SK-N-SH (cell line): ENCODE measurements around the gene ASB3. TPM values are rescaled to one million over a fixed set of nuclear protein-coding genes. Genes with fewer than 3 reads are reported as not detected.

Experiments used
- CTCF ChIA-PET: fragments of 300-600, 350-600 bp; formaldehyde crosslinking; extraction: SDS; loops from one replicate; lab custom pipeline; 2021; lab: Yijun Ruan, JAX
- POLR2A ChIA-PET: fragments of 350-600 bp; sonication (Branson Sonifier 250); formaldehyde crosslinking; extraction: SDS; loops from one replicate; lab custom pipeline; 2020; ENCODE audit warnings: antibody characterized with exemption, inconsistent platforms; lab: Yijun Ruan, JAX
- DNase-seq: peaks from one replicate; pipeline ENCODE4 v3.0.0; 2012
- H2AFZ ChIP-seq: fragments of 200-600 bp; sonication (generic); 2 replicates; pipeline ENCODE4 v1.8.1; 2016; ENCODE audit warnings: antibody characterized with exemption, mild to moderate bottlenecking, low read depth
- H3F3A ChIP-seq: fragments of 200-600 bp; sonication (generic); replicated peaks from 2 replicates; pipeline ENCODE3; 2016; ENCODE audit warnings: antibody characterized with exemption, mild to moderate bottlenecking; ENCODE audit not compliant: insufficient read depth
- H3K27ac ChIP-seq, 2 experiments: fragments of 200-500 bp in 1 of 2; fragments of 200-600 bp in 1 of 2; sonication (Bioruptor generic) in 1 of 2; sonication (generic), shearing (Covaris generic) in 1 of 2; 2 replicates each; pipeline versions ENCODE4 v1.5.1 to v1.6.1; 2014 to 2016; ENCODE audit warnings: low read depth in 2 of 2, inconsistent platforms in 1 of 2, low read length in 1 of 2, mild to moderate bottlenecking in 1 of 2, mixed read lengths in 1 of 2
- H3K27me3 ChIP-seq: fragments of 200-600 bp; sonication (generic), shearing (Covaris generic); 2 replicates; pipeline ENCODE4 v1.6.1; 2016; ENCODE audit warnings: mixed run types; ENCODE audit not compliant: insufficient read depth
- H3K36me3 ChIP-seq, 2 experiments: fragments of 200-500 bp in 1 of 2; fragments of 200-600 bp in 1 of 2; sonication (Bioruptor generic) in 1 of 2; sonication (generic) in 1 of 2; replicated peaks in 1 of 2; 2 replicates each; pipeline versions ENCODE3 to v1.5.1; 2014 to 2016; ENCODE audit warnings: low read length in 1 of 2, mild to moderate bottlenecking in 1 of 2; ENCODE audit not compliant: insufficient read depth in 2 of 2, control insufficient read depth in 1 of 2
- H3K4me1 ChIP-seq, 2 experiments: fragments of 200-500 bp in 1 of 2; fragments of 200-600 bp in 1 of 2; sonication (Bioruptor generic) in 1 of 2; sonication (generic), shearing (Covaris generic) in 1 of 2; 2 replicates each; pipeline versions ENCODE4 v1.5.1 to v1.6.1; 2014 to 2016; ENCODE audit warnings: low read depth in 1 of 2, low read length in 1 of 2, mixed run types in 1 of 2; ENCODE audit not compliant: insufficient read depth in 2 of 2, control insufficient read depth in 1 of 2
- H3K4me2 ChIP-seq: fragments of 200-600 bp; sonication (generic), shearing (Covaris generic); 2 replicates; pipeline ENCODE4 v1.6.1; 2017; ENCODE audit warnings: mixed run types
- H3K4me3 ChIP-seq, 2 experiments: fragments of 200-500 bp in 1 of 2; fragments of 200-600 bp in 1 of 2; sonication (Bioruptor generic) in 1 of 2; sonication (generic), shearing (Covaris generic) in 1 of 2; 2 replicates each; pipeline versions ENCODE4 v1.5.1 to v1.8.1; 2014 to 2016; ENCODE audit warnings: low read depth in 2 of 2, inconsistent platforms in 1 of 2, low read length in 1 of 2, mild to moderate bottlenecking in 1 of 2, mixed read lengths in 1 of 2, moderate library complexity in 1 of 2
- H3K79me2 ChIP-seq: fragments of 200-600 bp; sonication (generic); 2 replicates; pipeline ENCODE4 v1.8.1; 2017; ENCODE audit warnings: mild to moderate bottlenecking; ENCODE audit not compliant: insufficient read depth
- H3K9ac ChIP-seq: fragments of 200-600 bp; sonication (generic); 2 replicates; pipeline ENCODE4 v1.6.1; 2017; ENCODE audit warnings: mixed run types
- H3K9me2 ChIP-seq: fragments of 200-600 bp; sonication (generic); 2 replicates; pipeline ENCODE4 v1.6.1; 2017; ENCODE audit warnings: mixed run types
- H3K9me3 ChIP-seq: fragments of 200-600 bp; sonication (generic); 2 replicates; pipeline ENCODE4 v1.6.1; 2017; ENCODE audit warnings: mixed run types, mild to moderate bottlenecking, moderate library complexity
- H4K20me1 ChIP-seq: fragments of 200-600 bp; sonication (generic); 2 replicates; pipeline ENCODE4 v1.6.1; 2017; ENCODE audit warnings: mild to moderate bottlenecking, mixed run types; ENCODE audit not compliant: insufficient read depth
- CTCF ChIP-seq: fragments of 200-600 bp; sonication (generic); IDR thresholded peaks from 2 replicates; pipeline ENCODE4 v1.6.1; 2017; ENCODE audit warnings: antibody characterized with exemption, mild to moderate bottlenecking, moderate library complexity
- ELF1 ChIP-seq: IDR thresholded peaks from 2 replicates; pipeline ENCODE4 v1.4.0; 2012
- EP300 ChIP-seq, 2 experiments: IDR thresholded peaks; 2 replicates each; pipeline versions ENCODE4 v1.4.0 to v1.6.1; 2012; ENCODE audit warnings: borderline replicate concordance in 1 of 2, low read depth in 1 of 2, low read length in 1 of 2
- EZH2phosphoT487 ChIP-seq: fragments of 200-600 bp; sonication (generic); IDR thresholded peaks from 2 replicates; pipeline ENCODE4 v1.6.1; 2017; ENCODE audit warnings: low read depth, mixed run types, mild to moderate bottlenecking, antibody characterized with exemption, moderate library complexity, borderline replicate concordance
- GABPA ChIP-seq: IDR thresholded peaks from 2 replicates; pipeline ENCODE4 v1.4.0; 2012; ENCODE audit warnings: low read depth, mild to moderate bottlenecking
- GATA2 ChIP-seq: sonication (generic); formaldehyde crosslinking; IDR thresholded peaks from 2 replicates; pipeline ENCODE4 v1.5.0; 2020; ENCODE audit warnings: mild to moderate bottlenecking, missing genetic modification reagents
- MXI1 ChIP-seq: IDR thresholded peaks from 2 replicates; pipeline ENCODE4 v1.6.1; 2012; ENCODE audit warnings: mild to moderate bottlenecking, low read depth, low read length, improper control_type of control experiment
- NFIC ChIP-seq: IDR thresholded peaks from 2 replicates; pipeline ENCODE4 v1.4.0; 2012; ENCODE audit warnings: borderline replicate concordance
- PBX3 ChIP-seq: IDR thresholded peaks from 2 replicates; pipeline ENCODE4; 2012
- RCOR1 ChIP-seq: fragments of 150-350 bp; IDR thresholded peaks from 2 replicates; pipeline ENCODE4 v1.6.1; 2017; ENCODE audit warnings: antibody characterized with exemption, low read length
- RXRA ChIP-seq: IDR thresholded peaks from 2 replicates; pipeline ENCODE4 v1.4.0; 2012; ENCODE audit warnings: low read depth, mild to moderate bottlenecking, borderline replicate concordance
- SIN3A ChIP-seq: IDR thresholded peaks from 2 replicates; pipeline ENCODE4 v1.6.1; 2012; ENCODE audit warnings: low read depth, mild to moderate bottlenecking, low read length, moderate library complexity, borderline replicate concordance
- TEAD4 ChIP-seq: IDR thresholded peaks from 2 replicates; pipeline ENCODE4 v1.4.0; 2012; ENCODE audit warnings: mild to moderate bottlenecking, borderline replicate concordance; ENCODE audit not compliant: insufficient read depth
- USF2 ChIP-seq: fragments of 150-350 bp; IDR thresholded peaks from 2 replicates; pipeline ENCODE4 v1.6.1; 2017; ENCODE audit warnings: antibody characterized with exemption, low read length, low read depth, borderline replicate concordance
- YY1 ChIP-seq: IDR thresholded peaks from 2 replicates; pipeline ENCODE4 v1.4.0; 2012; ENCODE audit warnings: low read depth, mild to moderate bottlenecking
- WGBS: methylation state at CpG from one replicate; pipeline ENCODE4 v1.1.6; 2017; ENCODE audit warnings: low lambda C conversion rate; 5-methylcytosine and 5-hydroxymethylcytosine counted together
- polyA plus RNA-seq, 3 experiments: library from polyadenylated mRNA; depleted of rRNA; stranded (reverse); fragments of >200 nt; gene quantifications; 2 replicates each; pipeline ENCODE4 v1.2.3, GENCODE V29; 2012

Gene ASB3
- polyA plus RNA-seq, 1 of the 3 experiments (the other 2 are of a cell fraction) = 16.2 TPM

GRCh38 chr2:53655256-53655655, 131.5 kb downstream of the ASB3 start:
- DNase-seq = no peak
- Histone ChIP-seq H3K9ac (no peak overlapping the region), H3K36me3 (no peaks in the 10 kb centered on the region), H4K20me1 (no peaks in the 10 kb centered on the region), H3F3A (no peaks in the 10 kb centered on the region), H3K9me3 (no peaks in the 10 kb centered on the region), H3K27me3 (no peaks in the 10 kb centered on the region), H3K27ac (no peak overlapping the region), H3K4me3 (no peak overlapping the region), H3K9me2 (no peaks in the 10 kb centered on the region), H3K79me2 (no peaks in the 10 kb centered on the region), H3K4me2 (no peak overlapping the region), H2AFZ (no peak overlapping the region), H3K4me1 (no peaks in the 10 kb centered on the region)
- TF ChIP-seq YY1 = no peak
- no peak for TF ChIP-seq USF2
- no peak for TF ChIP-seq PBX3
- no peak for TF ChIP-seq GATA2
- no peak for TF ChIP-seq GABPA
- TF ChIP-seq SIN3A = no peak
- TF ChIP-seq RXRA = no peak
- no peak for TF ChIP-seq EP300 (IDR thresholded peaks at IDR 0.05; ENCODE audit: borderline replicate concordance in 1 of 2, low read depth in 1 of 2, low read length in 1 of 2)
- no peak for TF ChIP-seq MXI1
- no peak for TF ChIP-seq NFIC
- TF ChIP-seq TEAD4 = no peak
- TF ChIP-seq ELF1 = no peak
- TF ChIP-seq CTCF = no peak
- WGBS = 97% methylated on average over 1 of the region's 1 CpG
- ChIA-PET POLR2A (no interaction called here), CTCF (interaction anchor here (1.0 to 1.3 kb wide), 2 partner anchors 9 to 20 kb away, joined by 4 read pairs; no protein-coding TSS in a partner anchor)

- ChIA-PET CTCF (no interaction called here), POLR2A (no interaction called here)
- Histone ChIP-seq H3K36me3 (no peaks in the 10 kb centered on the region), H3K9ac (no peak overlapping the region), H3F3A (no peaks in the 10 kb centered on the region), H3K9me3 (no peaks in the 10 kb centered on the region), H3K27ac (no peak overlapping the region), H3K79me2 (no peaks in the 10 kb centered on the region), H4K20me1 (no peaks in the 10 kb centered on the region), H2AFZ (no peak overlapping the region), H3K4me3 (no peak overlapping the region), H3K4me1 (no peaks in the 10 kb centered on the region), H3K27me3 (no peaks in the 10 kb centered on the region), H3K4me2 (no peak overlapping the region), H3K9me2 (no peaks in the 10 kb centered on the region)
- TF ChIP-seq EZH2phosphoT487 (no peak), ELF1 (no peak), RCOR1 (no peak), TEAD4 (no peak)
- no peak for DNase-seq
Measured at GRCh38 chr2:53654396-53654795, 132.4 kb downstream of the ASB3 start.
